ENCODE data around the gene UPK2. TPM values are rescaled to one million over a fixed set of nuclear protein-coding genes. Genes with fewer than 3 reads are reported as not detected.
A peak's percentile ranks its signal among the peaks of the same experiment; 100 is the strongest.

UPK2 gene
- total and polyA plus RNA-seq, 2 of the 13 experiments (the other 11 are each of a cell fraction or from before 2014, with no cell fraction given), result not detected

GRCh38 chr11:118911880-118912741, 44.0 kb upstream of the UPK2 start (continued):
- TF ChIP-seq ZNF710 (CRISPR knock-in tag; IDR thresholded peaks at IDR 0.05; ENCODE audit: borderline replicate concordance), result no peak
- no peak for TF ChIP-seq ZKSCAN1 (IDR thresholded peaks at IDR 0.05; ENCODE audit: low read length)
- 0 out of 2 replicates have a peak, but pooled peaks have one; percentile 31 for TF ChIP-seq HNF1B (CRISPR knock-in tag; IDR thresholded peaks at IDR 0.05)
- TF ChIP-seq ZNF784 (CRISPR knock-in tag; IDR thresholded peaks at IDR 0.05; ENCODE audit: borderline replicate concordance), result no peak
- TF ChIP-seq ZNF746 (CRISPR knock-in tag; IDR thresholded peaks at IDR 0.05), result peak; percentile 69; the same call in 1 of the 2 replicates
- no peak for TF ChIP-seq PLRG1 (conservative IDR thresholded peaks at IDR 0.05)
- TF ChIP-seq ZBED4 (CRISPR knock-in tag; IDR thresholded peaks at IDR 0.05; ENCODE audit: borderline replicate concordance), result no peak
- no peak for TF ChIP-seq ZC3H4 (CRISPR knock-in tag; IDR thresholded peaks at IDR 0.05; ENCODE audit: borderline replicate concordance)
- no peak for TF ChIP-seq MED13 (CRISPR knock-in tag; IDR thresholded peaks at IDR 0.05)
- no peak for TF ChIP-seq ZNF24 (IDR thresholded peaks at IDR 0.05)
- no peak for TF ChIP-seq CHD4 (IDR thresholded peaks at IDR 0.05; ENCODE audit: borderline replicate concordance, low read length)
- no peak for TF ChIP-seq ATF1 (CRISPR knock-in tag; IDR thresholded peaks at IDR 0.05)
- no peak for TF ChIP-seq DNMT3B (CRISPR knock-in tag; conservative IDR thresholded peaks at IDR 0.05)
- TF ChIP-seq MZF1 (CRISPR knock-in tag; IDR thresholded peaks at IDR 0.05; ENCODE audit: borderline replicate concordance), result no peak
- no peak for TF ChIP-seq ARNTL (CRISPR knock-in tag; IDR thresholded peaks at IDR 0.05)
- TF ChIP-seq SOX13 (IDR thresholded peaks at IDR 0.05), result 0 out of 2 replicates have a peak, but pooled peaks have one; percentile 34
- TF ChIP-seq SOX13 (CRISPR knock-in tag; conservative IDR thresholded peaks at IDR 0.05 in 1 of 2, IDR thresholded peaks at IDR 0.05 in 1 of 2), result peak; percentile 15 to 31; a peak in 1 of 4 replicates
- TF ChIP-seq ZBTB38 (CRISPR knock-in tag; IDR thresholded peaks at IDR 0.05), result no peak
- TF ChIP-seq DRAP1 (CRISPR knock-in tag; IDR thresholded peaks at IDR 0.05), result no peak
- no peak for TF ChIP-seq ZFP36L1 (CRISPR knock-in tag; IDR thresholded peaks at IDR 0.05)

All from HepG2 (cell line).